Left ventricle myocardium inferior (tissue), 1 donor: ENCODE data around the gene SNW1. TPM values are rescaled to one million over a fixed set of nuclear protein-coding genes. Genes with fewer than 3 reads are reported as not detected.

Source experiments
- DNase-seq: peaks from one replicate; pipeline ENCODE4 v3.0.0-alpha.2; 2020
- H3K27ac ChIP-seq: fragments of 200-600 bp; replicated peaks from 2 replicates; pipeline ENCODE4 v1.8.0; 2021
- H3K27me3 ChIP-seq: fragments of 200-600 bp; 2 replicates; pipeline ENCODE4 v1.8.0; 2021; ENCODE audit warnings: low read depth
- H3K36me3 ChIP-seq: fragments of 200-600 bp; 2 replicates; pipeline ENCODE4 v1.8.0; 2021
- H3K4me1 ChIP-seq: fragments of 200-600 bp; 2 replicates; pipeline ENCODE4 v1.8.0; 2021
- H3K4me3 ChIP-seq: fragments of 200-600 bp; 2 replicates; pipeline ENCODE4 v1.8.0; 2021; ENCODE audit warnings: mild to moderate bottlenecking, moderate library complexity
- H3K9me3 ChIP-seq: fragments of 200-600 bp; replicated peaks from 2 replicates; pipeline ENCODE4 v1.8.0; 2021
- intact Hi-C: fragments of 100-400 bp; cut with micrococcal nuclease; formaldehyde crosslinking; loops from one replicate; pipeline ENCODE4 v1.11.0; 2022
- total RNA-seq: library from RNA; stranded (reverse); fragmentation: NEBNext Ultra II Directional; extraction: Animal tissue kit (Norgen Biotek cat#: 25700); gene quantifications from one replicate; pipeline ENCODE4 v1.2.1, GENCODE V29; 2021
- TF ChIP-seq, protein P1 (sequence below): fragments of 200-600 bp; IDR thresholded peaks from 2 replicates; pipeline ENCODE4 v1.8.0; 2021; ENCODE audit warnings: antibody characterized with exemption, mild to moderate bottlenecking, borderline replicate concordance
- donor health status: DM: no; HTN: yes; CAD: no; lungs with severe emphysema.

The SNW1 gene
- total RNA-seq, 1 donor from 2014 or later = 52.6 TPM

DNA sequence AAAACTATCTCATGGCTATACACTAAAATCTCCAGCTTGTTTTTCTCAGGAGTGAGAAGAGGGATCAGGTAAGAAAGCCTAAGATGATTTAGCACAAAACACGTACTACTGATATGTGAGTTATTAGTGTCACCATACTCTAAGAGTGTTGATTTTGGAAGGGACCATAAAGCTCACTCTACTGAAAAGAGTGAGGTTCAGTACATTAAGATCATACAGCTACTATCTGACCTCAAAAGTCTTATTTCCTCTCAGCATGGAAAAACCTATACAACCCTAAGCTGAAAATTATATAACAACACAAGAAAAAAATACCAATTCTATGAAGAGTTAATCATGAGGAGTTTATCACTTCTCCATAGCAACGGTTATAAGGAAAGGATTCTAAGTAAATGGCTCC, 19.5 kb downstream of the SNW1 start:
- no peak for DNase-seq
- Histone ChIP-seq H3K4me3 (no peak overlapping the region), H3K4me1 (peaks cover 17% of the 10 kb centered on the region), H3K27ac (no peak overlapping the region), H3K27me3 (no peaks in the 10 kb centered on the region), H3K9me3 (no peaks in the 10 kb centered on the region), H3K36me3 (peaks cover 73% of the 10 kb centered on the region)
- TF ChIP-seq, protein P1, sequence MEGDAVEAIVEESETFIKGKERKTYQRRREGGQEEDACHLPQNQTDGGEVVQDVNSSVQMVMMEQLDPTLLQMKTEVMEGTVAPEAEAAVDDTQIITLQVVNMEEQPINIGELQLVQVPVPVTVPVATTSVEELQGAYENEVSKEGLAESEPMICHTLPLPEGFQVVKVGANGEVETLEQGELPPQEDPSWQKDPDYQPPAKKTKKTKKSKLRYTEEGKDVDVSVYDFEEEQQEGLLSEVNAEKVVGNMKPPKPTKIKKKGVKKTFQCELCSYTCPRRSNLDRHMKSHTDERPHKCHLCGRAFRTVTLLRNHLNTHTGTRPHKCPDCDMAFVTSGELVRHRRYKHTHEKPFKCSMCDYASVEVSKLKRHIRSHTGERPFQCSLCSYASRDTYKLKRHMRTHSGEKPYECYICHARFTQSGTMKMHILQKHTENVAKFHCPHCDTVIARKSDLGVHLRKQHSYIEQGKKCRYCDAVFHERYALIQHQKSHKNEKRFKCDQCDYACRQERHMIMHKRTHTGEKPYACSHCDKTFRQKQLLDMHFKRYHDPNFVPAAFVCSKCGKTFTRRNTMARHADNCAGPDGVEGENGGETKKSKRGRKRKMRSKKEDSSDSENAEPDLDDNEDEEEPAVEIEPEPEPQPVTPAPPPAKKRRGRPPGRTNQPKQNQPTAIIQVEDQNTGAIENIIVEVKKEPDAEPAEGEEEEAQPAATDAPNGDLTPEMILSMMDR = no peak
- intact Hi-C loops = no loop called here

DNA sequence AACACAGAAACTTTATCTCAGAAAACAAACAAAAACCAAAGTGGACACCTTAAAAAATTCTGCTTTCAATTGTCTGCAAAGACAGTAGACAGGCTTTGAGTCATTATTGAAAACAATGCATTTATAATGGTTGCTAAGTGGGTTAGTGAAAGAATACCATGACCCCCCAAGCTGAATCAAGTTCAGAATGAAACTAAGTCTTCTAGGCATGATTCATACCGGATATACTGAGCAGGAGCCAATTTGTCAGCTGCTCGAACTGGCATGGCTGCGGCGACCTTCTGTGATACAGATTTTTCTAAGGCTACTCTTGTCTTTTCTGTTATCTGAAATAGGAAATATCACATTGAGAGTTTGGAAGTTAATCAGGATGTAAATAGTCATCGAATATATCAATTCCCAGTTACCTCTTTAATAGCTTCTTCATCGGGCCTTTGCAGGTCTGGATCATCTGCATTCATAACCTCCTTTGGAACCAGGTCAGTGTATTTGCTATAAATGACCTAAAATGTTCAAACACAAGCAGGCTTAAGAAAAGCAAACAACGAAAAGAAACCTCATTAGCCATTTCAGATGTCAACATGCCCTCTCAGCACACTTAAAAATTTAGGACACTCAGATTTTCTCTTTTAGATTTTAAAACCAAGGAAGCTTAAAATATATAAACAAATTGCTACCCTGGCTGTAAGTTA, 22.3 kb downstream of the SNW1 start:
- Histone ChIP-seq H3K36me3 (peaks cover 74% of the 10 kb centered on the region), H3K4me3 (no peak overlapping the region), H3K4me1 (peaks cover 17% of the 10 kb centered on the region), H3K27ac (peak overlapping the region; percentile 5), H3K9me3 (no peaks in the 10 kb centered on the region), H3K27me3 (no peaks in the 10 kb centered on the region)
- TF ChIP-seq, protein P1 = no peak
- intact Hi-C loops = no loop called here
- no peak for DNase-seq

DNA sequence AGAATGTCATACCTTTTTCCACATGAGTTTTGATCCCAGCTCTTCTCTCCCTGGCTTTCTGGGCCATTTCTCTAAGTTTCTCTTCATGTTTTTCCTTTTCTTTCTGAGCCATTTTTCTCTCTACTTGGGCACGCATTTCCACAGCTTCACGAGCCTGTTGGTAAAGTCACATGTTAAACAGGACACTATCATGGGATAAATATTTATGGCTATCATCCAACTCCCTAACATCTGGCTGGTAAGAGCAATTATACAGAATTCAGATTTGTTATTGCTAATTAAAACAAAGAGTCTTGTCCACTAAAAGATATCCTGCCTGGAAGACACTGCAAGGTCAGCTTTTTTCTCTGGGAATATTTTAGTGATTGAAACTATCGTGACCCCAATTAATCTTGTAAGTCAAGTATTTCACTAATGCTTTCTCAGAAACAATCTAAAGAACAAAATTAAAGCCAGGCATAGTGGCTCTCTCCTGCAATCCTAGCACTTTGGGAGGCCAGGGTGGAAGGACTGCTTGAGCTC, 29.9 kb downstream of the SNW1 start:
- Histone ChIP-seq H3K36me3 (peaks cover 100% of the 10 kb centered on the region), H3K27ac (no peak overlapping the region), H3K27me3 (no peaks in the 10 kb centered on the region), H3K4me1 (peaks cover 32% of the 10 kb centered on the region), H3K4me3 (no peak overlapping the region), H3K9me3 (no peaks in the 10 kb centered on the region)
- TF ChIP-seq, protein P1 = no peak
- intact Hi-C loops = no loop called here
- DNase-seq = no peak

DNA sequence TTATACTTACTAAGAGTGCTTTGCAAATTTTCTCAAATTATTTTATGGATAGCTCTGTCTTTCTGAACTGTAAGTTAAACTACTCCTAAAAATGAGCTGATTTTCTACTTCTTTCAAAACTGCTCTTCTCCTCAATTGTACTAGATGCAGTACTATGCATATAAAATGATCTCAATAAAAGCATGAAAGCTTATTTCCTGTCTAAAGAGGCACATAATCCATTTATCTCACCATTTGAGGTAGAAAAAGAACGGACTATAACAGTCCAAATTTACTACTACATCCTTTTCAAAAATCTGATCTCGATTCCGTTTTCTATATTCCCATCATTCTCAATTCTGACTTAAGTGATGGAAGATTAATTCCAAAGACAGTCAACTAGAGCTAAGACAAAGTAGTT, 38.7 kb downstream of the SNW1 start:
- DNase-seq = no peak
- intact Hi-C loops = no loop called here
- no peak overlapping the region for H3K27ac ChIP-seq
- peaks cover 98% of the 10 kb centered on the region for H3K36me3 ChIP-seq
- H3K9me3 ChIP-seq = no peaks in the 10 kb centered on the region
- TF ChIP-seq, protein P1 = no peak
- H3K4me3 ChIP-seq = no peak overlapping the region
- H3K4me1 ChIP-seq = no peaks in the 10 kb centered on the region
- no peaks in the 10 kb centered on the region for H3K27me3 ChIP-seq

DNA sequence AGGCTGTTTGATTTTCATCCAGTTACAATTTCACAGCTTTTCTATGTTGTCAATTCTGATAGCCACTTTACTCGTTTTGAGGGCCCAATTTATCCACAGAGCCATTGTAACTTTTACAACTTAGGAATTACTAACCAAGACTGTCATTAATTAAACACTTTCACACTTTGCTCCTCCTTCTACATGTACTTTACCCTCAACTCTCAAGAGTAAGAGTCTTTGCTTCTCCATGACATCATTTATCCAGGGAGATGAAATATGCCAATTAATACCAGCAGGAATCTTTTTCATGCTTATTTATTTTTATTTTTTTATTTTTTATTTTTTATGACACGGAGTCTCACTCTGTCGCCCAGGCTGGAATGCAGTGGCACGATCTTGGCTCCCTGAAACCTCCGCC, 39.5 kb downstream of the SNW1 start:
- no peaks in the 10 kb centered on the region for H3K27me3 ChIP-seq
- no peaks in the 10 kb centered on the region for H3K4me1 ChIP-seq
- no peak for DNase-seq
- H3K36me3 ChIP-seq = peaks cover 98% of the 10 kb centered on the region
- no peaks in the 10 kb centered on the region for H3K9me3 ChIP-seq
- TF ChIP-seq, protein P1 = no peak
- H3K4me3 ChIP-seq = no peak overlapping the region
- H3K27ac ChIP-seq = no peak overlapping the region
- intact Hi-C loops = no loop called here
